Measurements from ENCODE around the gene HECTD2.
"Not testable (repeated sequence)": the region's sequence is repeated elsewhere in the genome, so short reads cannot be mapped to it uniquely, and the experiment has no call there.

Gene HECTD2, protein sequence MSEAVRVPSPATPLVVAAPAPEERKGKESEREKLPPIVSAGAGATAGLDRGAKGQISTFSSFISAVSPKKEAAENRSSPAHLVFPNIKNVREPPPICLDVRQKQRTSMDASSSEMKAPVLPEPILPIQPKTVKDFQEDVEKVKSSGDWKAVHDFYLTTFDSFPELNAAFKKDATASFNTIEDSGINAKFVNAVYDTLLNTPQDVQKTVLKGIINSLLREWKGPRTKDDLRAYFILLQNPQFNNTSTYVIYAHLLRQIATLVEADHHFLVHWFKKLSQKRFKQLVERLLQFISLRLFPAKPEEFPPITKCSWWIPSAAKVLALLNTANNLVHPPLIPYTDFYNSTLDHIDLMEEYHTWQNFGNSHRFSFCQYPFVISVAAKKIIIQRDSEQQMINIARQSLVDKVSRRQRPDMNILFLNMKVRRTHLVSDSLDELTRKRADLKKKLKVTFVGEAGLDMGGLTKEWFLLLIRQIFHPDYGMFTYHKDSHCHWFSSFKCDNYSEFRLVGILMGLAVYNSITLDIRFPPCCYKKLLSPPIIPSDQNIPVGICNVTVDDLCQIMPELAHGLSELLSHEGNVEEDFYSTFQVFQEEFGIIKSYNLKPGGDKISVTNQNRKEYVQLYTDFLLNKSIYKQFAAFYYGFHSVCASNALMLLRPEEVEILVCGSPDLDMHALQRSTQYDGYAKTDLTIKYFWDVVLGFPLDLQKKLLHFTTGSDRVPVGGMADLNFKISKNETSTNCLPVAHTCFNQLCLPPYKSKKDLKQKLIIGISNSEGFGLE

DNA sequence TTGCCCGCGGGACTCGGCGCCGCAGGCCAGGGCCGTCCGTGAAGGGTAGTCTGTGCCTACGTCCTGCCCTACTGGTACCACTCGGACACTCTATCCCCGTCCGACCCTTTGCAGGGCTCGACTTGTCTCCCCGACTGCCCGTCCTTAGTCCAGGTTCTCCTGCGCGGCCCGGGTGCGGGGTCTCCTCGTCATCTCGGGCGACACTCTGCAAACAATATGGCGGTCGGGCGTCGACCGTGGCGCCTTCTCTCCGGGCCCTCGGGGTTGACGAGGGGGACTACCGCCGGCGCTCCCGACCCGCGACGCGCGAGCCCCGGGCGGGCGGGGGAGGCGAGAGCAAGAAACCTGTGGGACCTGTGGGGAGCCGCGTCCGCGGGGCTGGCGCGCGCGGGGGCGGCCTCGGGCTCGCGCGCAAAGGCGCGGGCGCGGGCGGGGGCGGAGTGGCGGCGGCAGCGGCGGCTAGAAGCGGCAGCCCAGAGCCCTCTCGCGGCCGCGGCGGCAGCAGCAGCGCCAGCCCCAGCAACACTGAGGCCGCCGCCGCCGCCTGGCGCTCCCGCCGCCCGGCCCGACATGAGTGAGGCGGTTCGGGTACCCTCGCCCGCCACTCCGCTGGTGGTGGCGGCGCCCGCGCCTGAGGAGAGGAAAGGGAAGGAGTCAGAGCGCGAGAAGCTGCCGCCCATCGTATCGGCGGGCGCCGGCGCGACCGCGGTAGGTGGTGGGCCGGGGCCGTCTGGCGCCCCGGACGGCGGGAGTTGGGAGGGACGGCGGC, at the start of gene HECTD2:
TSS of gene HECTD2 (plus strand) at position 476 of the 769 bp plus-strand sequence. CDS start at position 571, 95 bp downstream.
- Histone ChIP-seq H3K36me3 (ENCODE audit: control insufficient read depth, insufficient read depth, low read length) (no peaks in the 10 kb centered on the region), H3K4me1 (no peaks in the 10 kb centered on the region), H3K79me2 (peaks cover 5% of the 10 kb centered on the region), H3K9ac (peak within 1 kb of the TSS; percentile 89), H3K27ac (peak within 1 kb of the TSS; percentile 98), H2AFZ (peak within 1 kb of the TSS; percentile 99), H3K4me3 (ENCODE audit: low read depth, low read length) (peak within 1 kb of the TSS; percentile 94), H3K9me3 (ENCODE audit: control insufficient read depth, low read length) (no peaks in the 10 kb centered on the region), H3K27me3 (ENCODE audit: control insufficient read depth, insufficient read depth, low read length) (no peaks in the 10 kb centered on the region), H3K4me2 (ENCODE audit: low read length) (peak within 1 kb of the TSS; percentile 85)
- TF ChIP-seq, protein P1, sequence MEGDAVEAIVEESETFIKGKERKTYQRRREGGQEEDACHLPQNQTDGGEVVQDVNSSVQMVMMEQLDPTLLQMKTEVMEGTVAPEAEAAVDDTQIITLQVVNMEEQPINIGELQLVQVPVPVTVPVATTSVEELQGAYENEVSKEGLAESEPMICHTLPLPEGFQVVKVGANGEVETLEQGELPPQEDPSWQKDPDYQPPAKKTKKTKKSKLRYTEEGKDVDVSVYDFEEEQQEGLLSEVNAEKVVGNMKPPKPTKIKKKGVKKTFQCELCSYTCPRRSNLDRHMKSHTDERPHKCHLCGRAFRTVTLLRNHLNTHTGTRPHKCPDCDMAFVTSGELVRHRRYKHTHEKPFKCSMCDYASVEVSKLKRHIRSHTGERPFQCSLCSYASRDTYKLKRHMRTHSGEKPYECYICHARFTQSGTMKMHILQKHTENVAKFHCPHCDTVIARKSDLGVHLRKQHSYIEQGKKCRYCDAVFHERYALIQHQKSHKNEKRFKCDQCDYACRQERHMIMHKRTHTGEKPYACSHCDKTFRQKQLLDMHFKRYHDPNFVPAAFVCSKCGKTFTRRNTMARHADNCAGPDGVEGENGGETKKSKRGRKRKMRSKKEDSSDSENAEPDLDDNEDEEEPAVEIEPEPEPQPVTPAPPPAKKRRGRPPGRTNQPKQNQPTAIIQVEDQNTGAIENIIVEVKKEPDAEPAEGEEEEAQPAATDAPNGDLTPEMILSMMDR (IDR thresholded peaks at IDR 0.05) = peak; percentile 40

DNA sequence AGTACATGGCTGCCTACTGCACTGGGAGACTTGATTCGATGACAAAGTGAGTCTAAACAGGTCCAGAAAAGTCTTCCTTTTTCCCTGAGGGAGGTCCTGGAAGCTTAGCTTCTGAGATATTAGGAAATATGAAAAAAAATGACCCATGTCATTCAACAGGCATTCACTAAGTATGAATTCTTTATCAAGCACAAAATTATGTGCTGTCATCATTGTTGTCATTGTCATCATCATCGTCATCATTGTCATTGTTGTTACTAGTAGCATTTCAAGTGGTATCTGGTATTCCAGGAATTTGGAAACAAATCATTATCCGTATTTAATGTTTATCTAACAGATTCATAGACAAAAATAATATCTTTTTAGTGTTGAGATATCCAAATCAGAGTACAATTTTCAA, 49.7 kb upstream of the HECTD2 start:
- H3K27me3 ChIP-seq (ENCODE audit: control insufficient read depth, insufficient read depth, low read length) = no peaks in the 10 kb centered on the region
- no peak overlapping the region for H3K9ac ChIP-seq
- H3K9me3 ChIP-seq (ENCODE audit: control insufficient read depth, low read length) = no peaks in the 10 kb centered on the region
- no peak overlapping the region for H3K4me3 ChIP-seq (ENCODE audit: low read depth, low read length)
- no peak overlapping the region for H3K27ac ChIP-seq
- no peaks in the 10 kb centered on the region for H3K4me1 ChIP-seq
- H2AFZ ChIP-seq = no peak overlapping the region
- TF ChIP-seq, protein P1 (IDR thresholded peaks at IDR 0.05) = no peak
- no peak overlapping the region for H3K4me2 ChIP-seq (ENCODE audit: low read length)
- H3K79me2 ChIP-seq = no peaks in the 10 kb centered on the region
- no peaks in the 10 kb centered on the region for H3K36me3 ChIP-seq (ENCODE audit: control insufficient read depth, insufficient read depth, low read length)

DNA sequence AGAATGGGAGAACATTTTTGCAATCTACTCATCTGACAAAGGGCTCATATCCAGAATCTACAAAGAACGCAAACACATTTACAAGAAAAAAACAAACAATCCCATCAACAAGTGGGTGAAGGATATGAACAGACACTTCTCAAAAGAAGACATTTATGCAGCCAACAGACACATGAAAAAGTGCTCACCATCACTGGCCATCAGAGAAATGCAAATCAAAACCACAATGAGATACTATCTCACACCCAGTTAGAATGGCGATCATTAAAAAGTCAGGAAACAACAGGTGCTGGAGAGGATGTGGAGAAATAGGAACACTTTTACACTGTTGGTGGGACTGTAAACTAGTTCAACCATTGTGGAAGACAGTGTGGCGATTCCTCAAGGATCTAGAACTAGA, 44.6 kb upstream of the HECTD2 start:
- H3K9ac ChIP-seq; H3K4me3 ChIP-seq (ENCODE audit: low read depth, low read length); H3K36me3 ChIP-seq (ENCODE audit: control insufficient read depth, insufficient read depth, low read length); H3K4me1 ChIP-seq; H2AFZ ChIP-seq; H3K79me2 ChIP-seq; H3K27ac ChIP-seq; H3K9me3 ChIP-seq (ENCODE audit: control insufficient read depth, low read length); H3K4me2 ChIP-seq (ENCODE audit: low read length); H3K27me3 ChIP-seq (ENCODE audit: control insufficient read depth, insufficient read depth, low read length): not testable (repeated sequence)

DNA sequence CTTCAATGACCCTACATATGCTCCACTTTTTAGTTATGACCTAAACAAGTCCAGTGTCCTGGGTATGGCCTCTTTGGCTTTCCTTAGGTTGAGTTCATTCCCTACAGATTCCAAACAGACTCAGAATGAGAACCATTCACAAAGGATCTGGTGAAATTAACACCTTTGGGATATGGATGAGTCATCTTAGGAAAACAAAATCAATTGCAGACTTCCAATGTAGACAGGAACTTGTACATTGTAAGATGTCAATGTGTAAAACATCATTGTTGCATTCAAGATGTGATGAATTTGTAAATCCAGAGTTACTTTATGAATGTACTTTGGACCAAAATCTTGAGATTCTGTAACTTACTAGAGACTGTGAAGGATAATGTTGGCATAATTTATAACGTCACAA, 43.4 kb upstream of the HECTD2 start:
- Histone ChIP-seq H3K27me3 (ENCODE audit: control insufficient read depth, insufficient read depth, low read length) (no peaks in the 10 kb centered on the region), H3K79me2 (no peaks in the 10 kb centered on the region), H3K36me3 (ENCODE audit: control insufficient read depth, insufficient read depth, low read length) (no peaks in the 10 kb centered on the region), H3K9me3 (ENCODE audit: control insufficient read depth, low read length) (no peaks in the 10 kb centered on the region), H3K9ac (no peak overlapping the region), H3K27ac (no peak overlapping the region), H2AFZ (no peak overlapping the region), H3K4me3 (ENCODE audit: low read depth, low read length) (no peak overlapping the region), H3K4me1 (no peaks in the 10 kb centered on the region), H3K4me2 (ENCODE audit: low read length) (no peak overlapping the region)
- TF ChIP-seq, protein P1 (IDR thresholded peaks at IDR 0.05) = no peak

DNA sequence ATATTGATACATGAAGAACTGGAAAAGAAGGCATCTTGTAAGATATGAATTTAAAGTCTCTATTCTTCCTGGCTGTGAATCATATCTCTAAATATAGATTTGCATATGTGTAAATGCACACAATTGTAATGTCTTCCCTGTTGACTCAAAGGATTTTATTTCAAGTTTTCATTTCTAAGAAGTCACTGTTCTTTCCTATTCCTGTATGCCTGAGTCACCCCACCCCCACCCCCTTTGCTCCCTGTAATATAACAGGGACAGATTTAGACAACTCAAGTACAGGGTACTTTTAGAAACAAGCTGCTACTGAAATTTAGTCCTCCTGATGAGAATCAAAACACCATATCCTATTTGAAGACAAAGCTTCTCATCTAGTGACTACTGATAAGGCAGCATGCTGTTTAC, 43.0 kb upstream of the HECTD2 start:
- TF ChIP-seq, protein P1 (IDR thresholded peaks at IDR 0.05) = no peak
- Histone ChIP-seq H3K27ac (no peak overlapping the region), H3K4me1 (no peaks in the 10 kb centered on the region), H3K4me3 (ENCODE audit: low read depth, low read length) (no peak overlapping the region), H3K36me3 (ENCODE audit: control insufficient read depth, insufficient read depth, low read length) (no peaks in the 10 kb centered on the region), H3K4me2 (ENCODE audit: low read length) (no peak overlapping the region), H3K79me2 (no peaks in the 10 kb centered on the region), H3K9ac (no peak overlapping the region), H3K9me3 (ENCODE audit: control insufficient read depth, low read length) (no peaks in the 10 kb centered on the region), H2AFZ (no peak overlapping the region), H3K27me3 (ENCODE audit: control insufficient read depth, insufficient read depth, low read length) (no peaks in the 10 kb centered on the region)

Data from parathyroid adenoma (tissue), 2 donors.